Stimulated activated CD8-positive, alpha-beta memory T cell treated with anti-CD3 and anti-CD28 coated beads, Interleukin-4, amount 100 ng/mL, for 48 hours (primary cell): ENCODE results near the gene BACH2.
"Not testable (repeated sequence)": the region's sequence is repeated elsewhere in the genome, so short reads cannot be mapped to it uniquely, and the experiment has no call there.

Source experiments
- DNase-seq: peaks from one replicate; pipeline ENCODE4 v3.0.0-alpha.2; 2020

The BACH2 gene

DNA sequence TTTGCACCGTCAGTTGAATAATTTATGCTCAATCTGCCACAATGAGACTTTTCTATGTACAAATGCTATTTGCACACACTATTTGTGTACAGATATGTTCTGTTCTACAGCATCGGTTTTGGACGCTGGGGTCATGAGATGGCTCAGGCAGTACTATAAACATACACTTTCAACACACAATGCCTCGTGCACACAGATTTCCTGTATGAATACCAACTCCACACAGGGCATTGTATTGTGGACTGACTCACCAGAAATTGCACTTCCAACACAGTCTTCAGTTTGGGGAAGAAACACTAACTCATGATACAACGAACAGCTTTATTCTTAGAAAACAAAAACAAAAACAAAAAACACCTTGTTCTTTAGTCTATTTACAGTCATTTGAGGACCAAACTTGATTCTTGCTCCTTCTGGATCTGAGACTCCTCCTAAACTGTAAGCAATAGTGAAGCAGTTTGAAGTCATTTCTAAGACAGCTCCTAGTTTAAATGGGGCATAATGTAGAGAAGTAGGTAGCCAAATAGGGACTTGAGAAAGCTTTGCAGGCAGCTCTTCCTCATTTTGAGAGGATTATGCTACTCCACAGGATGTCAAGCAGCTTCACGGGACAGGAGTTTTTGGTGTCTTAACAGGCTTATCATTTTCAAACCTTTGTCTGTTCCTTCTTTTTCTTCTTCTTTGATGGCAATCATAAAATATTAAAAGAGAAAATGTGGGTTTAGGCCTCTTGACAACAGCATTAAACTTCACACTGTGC lies 368.7 kb downstream of the BACH2 start:
- DNase-seq, result no peak

- DNase-seq, result no peak
Measured at GRCh38 chr6:89927264-89927663, 369.4 kb downstream of the BACH2 start.

GRCh38 chr6:89925826-89926225 lies 370.8 kb downstream of the BACH2 start:
- DNase-seq, result no peak

DNA sequence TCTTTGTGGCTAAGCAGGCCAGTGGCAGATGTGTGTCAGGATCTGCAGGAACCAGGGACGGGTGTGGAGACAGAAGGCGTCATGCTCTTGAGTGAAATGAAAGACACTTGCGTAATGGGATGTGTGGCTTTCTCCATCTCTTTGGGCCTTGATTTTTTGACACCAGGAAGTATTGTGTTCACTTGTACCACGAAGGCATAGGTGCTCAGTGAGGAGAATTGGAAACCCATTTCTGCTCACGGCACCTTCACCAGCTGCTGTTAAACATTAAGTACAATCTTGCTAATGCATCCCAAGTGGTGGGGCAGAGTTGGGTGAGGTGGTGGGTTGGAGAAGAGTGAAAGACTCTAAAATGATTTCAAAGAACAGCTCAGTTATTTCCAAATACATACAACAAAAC lies 372.4 kb downstream of the BACH2 start:
- DNase-seq, result no peak

DNA sequence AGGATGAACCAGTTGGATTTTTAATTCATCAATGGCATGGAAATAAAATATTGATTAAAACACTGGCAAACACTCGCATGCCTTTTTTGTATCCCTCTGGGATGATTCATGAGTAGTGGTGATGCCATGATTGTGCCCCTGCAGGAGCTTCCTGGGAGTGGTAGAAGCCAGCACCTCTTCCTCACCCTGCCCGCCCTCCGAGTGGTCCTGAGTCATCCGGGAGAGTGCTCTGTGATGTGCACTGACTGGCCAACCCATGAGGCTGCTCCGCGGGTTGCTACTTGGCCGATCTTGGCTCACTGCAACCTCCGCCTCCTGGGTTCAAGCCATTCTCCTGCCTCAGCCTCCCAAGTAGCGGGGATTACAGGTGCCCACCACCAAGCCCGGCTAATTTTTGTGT lies 375.0 kb downstream of the BACH2 start:
- DNase-seq, result no peak

- no peak for DNase-seq
Measured at GRCh38 chr6:89921197-89921596, 375.4 kb downstream of the BACH2 start.

GRCh38 chr6:89917801-89918366 lies 378.8 kb downstream of the BACH2 start:
- no peak for DNase-seq

DNA sequence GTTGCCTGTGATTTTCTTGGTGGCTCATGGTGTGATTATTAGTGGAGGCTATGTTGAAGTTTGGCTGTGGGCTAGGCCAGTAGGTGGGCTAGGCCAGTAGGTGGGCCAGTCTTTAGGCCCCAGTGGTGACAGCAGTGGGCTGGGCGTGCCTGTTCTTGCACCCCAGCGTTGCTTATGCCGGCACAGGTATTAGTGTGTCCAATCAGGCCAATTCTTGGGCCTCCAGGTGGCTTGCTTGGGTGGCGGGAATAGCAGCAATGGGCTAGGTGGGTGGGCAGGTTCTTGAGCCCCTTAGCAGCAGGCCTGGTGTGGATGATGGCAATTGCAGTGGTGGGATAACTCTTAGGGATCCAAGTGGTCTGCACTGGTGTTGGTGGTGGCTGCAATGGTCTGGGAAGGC lies 379.4 kb downstream of the BACH2 start:
- DNase-seq, result no peak

- DNase-seq, result no peak
Measured at GRCh38 chr6:89916136-89916920, 380.3 kb downstream of the BACH2 start.

GRCh38 chr6:89910902-89911240 lies 385.8 kb downstream of the BACH2 start:
- no peak for DNase-seq

DNA sequence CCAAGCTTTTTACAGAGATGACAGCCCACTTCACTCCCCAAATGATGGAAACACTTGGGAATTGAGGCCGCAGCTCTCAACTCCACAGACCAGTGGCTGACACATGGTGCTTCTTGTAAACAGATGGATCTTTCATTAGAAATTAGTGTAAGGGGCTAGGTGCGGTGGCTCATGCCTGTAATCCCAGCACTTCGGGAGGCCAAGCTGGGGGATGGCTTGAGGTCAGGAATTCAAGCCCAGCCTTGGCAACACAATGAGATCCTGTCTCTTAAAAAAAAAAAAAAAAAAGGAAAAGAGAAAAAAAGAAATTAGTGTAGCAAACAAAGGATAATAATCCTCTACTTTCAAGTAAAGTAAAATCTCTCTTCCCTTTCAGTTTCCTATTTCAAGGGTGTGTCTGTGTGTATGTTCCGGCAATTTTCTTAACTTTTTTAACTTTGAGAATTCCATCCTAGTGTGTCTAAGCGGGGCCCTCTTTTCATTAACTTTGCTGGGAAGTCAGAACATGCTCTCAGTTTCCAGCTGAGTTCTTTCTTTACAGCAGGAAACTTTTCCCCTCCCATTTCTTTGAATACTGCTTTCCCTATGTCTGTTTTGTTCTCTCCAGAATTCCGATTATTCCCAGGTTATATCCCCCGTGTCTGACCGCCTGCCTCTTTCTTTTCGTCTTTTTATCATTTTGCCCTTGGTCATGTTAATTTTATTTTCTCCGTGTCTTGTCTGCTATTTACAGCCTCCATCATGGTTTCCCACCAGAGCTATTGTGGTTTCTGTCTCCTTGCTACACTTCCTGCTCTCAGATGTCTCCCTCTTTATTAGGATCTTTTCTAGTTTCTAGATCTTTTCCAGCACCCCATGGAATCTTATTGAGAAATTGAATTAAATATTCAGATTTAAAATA lies 386.4 kb downstream of the BACH2 start:
- DNase-seq, result not testable (repeated sequence)

DNA sequence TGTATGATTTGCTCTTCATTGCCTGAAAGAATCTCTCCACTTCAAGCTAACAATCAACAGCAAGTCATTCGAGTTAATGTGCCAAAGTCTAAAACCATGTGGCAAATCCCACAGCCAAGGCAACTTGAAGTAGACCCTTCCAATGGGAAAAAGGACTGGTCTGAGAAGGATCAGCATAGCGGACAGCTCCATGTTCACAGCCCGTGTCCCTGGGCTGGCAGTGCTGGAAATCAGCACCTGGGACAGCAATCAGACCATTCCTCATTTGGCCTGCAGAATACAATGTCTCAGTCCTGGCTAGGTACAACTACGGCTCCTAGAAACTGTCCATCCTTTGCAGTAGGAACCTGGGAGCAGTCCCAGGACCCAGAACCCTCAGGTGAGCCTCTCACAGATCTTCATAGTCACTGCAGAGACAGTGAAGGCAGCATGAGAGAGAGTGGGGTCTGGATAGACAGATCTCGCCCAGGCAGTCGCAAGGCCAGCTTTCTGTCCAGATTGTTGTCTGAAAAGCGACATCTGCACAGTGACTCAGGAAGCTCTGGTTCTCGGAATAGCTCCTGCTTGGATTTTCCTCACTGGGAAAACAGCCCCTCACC lies 401.3 kb downstream of the BACH2 start:
- DNase-seq, result no peak

DNA sequence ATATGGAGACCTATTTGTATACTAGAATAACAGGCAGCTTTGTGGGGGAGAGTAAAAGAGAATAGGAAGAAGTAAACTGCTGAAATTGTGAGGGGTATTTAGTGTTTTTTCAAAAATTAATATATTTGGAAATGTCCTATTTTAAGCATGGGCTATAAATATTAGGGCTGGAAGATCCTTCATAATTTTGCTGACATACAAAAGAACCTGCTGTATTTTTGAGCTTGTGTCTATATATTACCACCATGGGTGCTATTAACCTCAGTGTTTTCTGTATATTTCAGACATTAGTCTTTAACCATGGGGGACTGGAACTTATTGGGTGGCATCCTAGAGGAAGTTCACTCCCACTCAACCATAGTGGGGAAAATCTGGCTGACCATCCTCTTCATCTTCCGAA lies 402.5 kb downstream of the BACH2 start, which contains the start of gene GJA10:
GJA10 (plus strand) TSS at position 301 of the 400 bp plus-strand sequence; CDS start at position 301, 0 bp downstream.
- no peak for DNase-seq

DNA sequence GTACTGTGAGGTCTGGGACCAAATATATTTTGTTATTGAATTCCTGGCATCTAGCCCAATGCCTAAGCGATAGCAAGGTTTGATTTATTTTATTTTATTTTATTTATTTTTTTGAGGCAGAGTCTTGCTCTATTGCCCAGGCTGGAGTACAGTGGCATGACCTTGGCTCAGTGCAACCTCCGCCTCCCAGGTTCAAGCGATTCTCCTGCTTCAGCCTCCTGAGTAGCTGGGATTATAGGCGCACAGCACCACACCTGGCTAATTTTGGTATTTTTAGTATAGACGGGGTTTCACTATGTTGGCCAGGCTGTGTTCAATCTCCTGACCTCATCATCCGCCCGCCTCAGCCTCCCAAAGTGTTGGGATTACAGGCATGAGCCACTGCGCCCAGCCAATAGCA lies 404.1 kb downstream of the BACH2 start:
- DNase-seq, result not testable (repeated sequence)

GRCh38 chr6:89890845-89891528 lies 405.7 kb downstream of the BACH2 start:
- not testable (repeated sequence) for DNase-seq

DNA sequence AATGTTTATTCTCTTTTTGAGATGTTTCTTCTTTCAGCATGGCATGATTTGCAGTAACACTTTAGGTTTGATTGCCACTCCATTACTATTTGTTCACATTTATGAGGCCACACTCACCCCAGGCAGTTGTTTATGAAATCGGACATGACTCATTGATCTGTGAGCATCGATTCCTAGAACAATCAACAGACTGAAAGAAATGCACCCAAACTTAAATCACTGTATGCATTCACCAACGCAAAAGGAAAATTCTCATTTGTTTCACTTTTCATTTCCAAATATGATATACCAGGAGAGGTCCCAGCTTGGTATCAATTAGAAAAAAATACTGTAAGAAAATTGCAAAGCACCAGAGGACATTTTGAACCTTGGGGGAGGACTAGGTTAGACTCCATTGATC lies 407.8 kb downstream of the BACH2 start:
- DNase-seq, result no peak

- DNase-seq, result no peak
Measured at GRCh38 chr6:89888138-89888514, 408.5 kb downstream of the BACH2 start.

DNA sequence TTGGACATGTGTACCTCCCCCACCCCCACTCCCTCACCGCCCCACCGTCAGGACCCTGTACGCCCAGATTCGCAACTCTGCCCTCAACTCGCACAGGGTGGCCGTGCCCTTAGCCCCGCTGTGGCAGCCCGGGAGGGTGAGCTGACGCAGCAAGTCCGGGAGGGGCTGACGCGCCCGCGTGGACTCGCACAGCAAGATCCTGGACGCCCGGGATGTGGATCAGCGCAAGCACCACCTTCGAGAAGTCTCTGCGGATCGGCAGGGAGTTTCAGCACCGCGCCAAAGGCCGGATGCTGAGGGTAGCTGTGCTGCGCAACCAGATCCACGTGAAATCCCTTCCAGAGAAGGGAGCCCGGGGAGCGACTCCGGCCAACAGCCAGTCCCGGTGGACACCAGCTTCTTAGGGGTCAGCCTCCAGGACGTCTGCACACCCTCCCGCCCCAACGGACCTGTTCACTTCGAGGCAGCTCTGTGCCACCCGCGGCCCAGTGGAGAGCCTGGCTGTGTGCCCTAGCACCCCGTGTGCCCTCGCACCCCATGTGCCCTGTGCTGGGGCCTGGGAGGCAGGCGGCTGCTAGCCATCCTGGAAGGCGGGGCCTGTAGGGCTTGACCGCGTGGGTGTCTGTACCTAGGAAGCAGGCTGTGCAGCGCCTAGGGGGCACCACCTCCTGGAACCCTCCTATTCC lies 409.0 kb downstream of the BACH2 start:
- no peak for DNase-seq

GRCh38 chr6:89886378-89887120 lies 410.1 kb downstream of the BACH2 start:
- DNase-seq, result no peak
